B cell (primary cell): ENCODE measurements around the gene HDAC10. TPM values are rescaled to one million over a fixed set of nuclear protein-coding genes. Genes with fewer than 3 reads are reported as not detected.

Experiments
- ATAC-seq: fragments of 200-7000 bp; cut with Tn5 transposase; one replicate; pipeline ENCODE4 v1.10.0; 2021; ENCODE audit warnings: low read depth, mild to moderate bottlenecking, moderate number of reproducible peaks, moderate library complexity
- CTCF ChIA-PET: fragments of 350-600 bp; sonication (Branson Sonifier 250); formaldehyde crosslinking; loops from one replicate; lab custom pipeline; 2021; ENCODE audit warnings: antibody characterized with exemption, inconsistent platforms; lab: Charles Lee
- POLR2A ChIA-PET: fragments of 350-600 bp; sonication (Branson Sonifier 250); formaldehyde crosslinking; loops from one replicate; lab custom pipeline; 2021; ENCODE audit warnings: antibody characterized with exemption; lab: Charles Lee
- DNase-seq: peaks from one replicate; pipeline ENCODE4 v3.0.0; 2013
- H2AFZ ChIP-seq: 2 replicates; pipeline ENCODE4 v1.6.1; 2012; ENCODE audit warnings: mild to moderate bottlenecking, low read depth, low read length; ENCODE audit not compliant: insufficient read depth, poor library complexity, severe bottlenecking
- H3K27ac ChIP-seq, 2 donors: 1 replicate in 1 of 2; 2 replicates in 1 of 2; pipeline ENCODE4 v1.5.1; 2012 to 2013; ENCODE audit warnings: low read length in 2 of 2, mild to moderate bottlenecking in 2 of 2, moderate library complexity in 1 of 2
- H3K27me3 ChIP-seq, 4 experiments: fragments of 200-600 bp in 1 of 4; sonication (generic) in 1 of 4; replicated peaks in 1 of 4; 1 replicate in 2 of 4; 2 replicates in 2 of 4; pipeline versions ENCODE4 v1.6.1 to v1.7.0; 2013 to 2016; ENCODE audit warnings: low read length in 3 of 4, mild to moderate bottlenecking in 2 of 4, mixed read lengths in 1 of 4, moderate library complexity in 1 of 4; ENCODE audit not compliant: insufficient read depth in 4 of 4, control insufficient read depth in 3 of 4; ENCODE audit errors: control extremely low read depth in 1 of 4
- H3K36me3 ChIP-seq, 2 experiments: replicated peaks in 1 of 2; 1 replicate in 1 of 2; 2 replicates in 1 of 2; pipeline versions ENCODE4 v1.6.1 to v1.7.1; 2013; ENCODE audit warnings: low read length in 1 of 2; ENCODE audit not compliant: insufficient read depth in 2 of 2, control insufficient read depth in 1 of 2; ENCODE audit errors: control extremely low read depth in 1 of 2, extremely low read depth in 1 of 2
- H3K4me1 ChIP-seq, 2 donors: fragments of 200-600 bp in 1 of 2; sonication (generic) in 1 of 2; 1 replicate in 1 of 2; 2 replicates in 1 of 2; pipeline versions ENCODE4 v1.5.1 to v1.6.1; 2013 to 2017; ENCODE audit warnings: low read length in 2 of 2; ENCODE audit not compliant: control insufficient read depth in 2 of 2, insufficient read depth in 2 of 2
- H3K4me2 ChIP-seq: replicated peaks from 2 replicates; pipeline ENCODE3; 2012; ENCODE audit warnings: mild to moderate bottlenecking, low read depth, low read length; ENCODE audit not compliant: poor library complexity, severe bottlenecking
- H3K4me3 ChIP-seq, 5 experiments: fragments of 200-600 bp in 1 of 5; sonication (generic) in 1 of 5; 1 replicate in 3 of 5; 2 replicates in 2 of 5; pipeline versions ENCODE4 v1.5.1 to v1.7.0; 2011 to 2016; ENCODE audit warnings: low read length in 4 of 5, mild to moderate bottlenecking in 4 of 5, low read depth in 2 of 5, control low read depth in 1 of 5, moderate library complexity in 1 of 5; ENCODE audit not compliant: insufficient read depth in 1 of 5; ENCODE audit errors: control extremely low read depth in 1 of 5, extremely low read depth in 1 of 5
- H3K79me2 ChIP-seq: fragments of 200-600 bp; sonication (generic); one replicate; pipeline ENCODE4 v1.6.0; 2016; ENCODE audit warnings: low read length; ENCODE audit not compliant: control insufficient read depth, insufficient read depth
- H3K9ac ChIP-seq: fragments of 200-600 bp; sonication (generic); 2 replicates; pipeline ENCODE4 v1.6.1; 2017; ENCODE audit warnings: mild to moderate bottlenecking, low read length, moderate library complexity
- H3K9me3 ChIP-seq, 3 donors: one replicate each; pipeline versions ENCODE4 v1.6.1 to v1.7.1; 2013; ENCODE audit warnings: low read length in 2 of 3; ENCODE audit not compliant: control insufficient read depth in 2 of 3, insufficient read depth in 1 of 3; ENCODE audit errors: control extremely low read depth in 1 of 3
- H4K20me1 ChIP-seq: 2 replicates; pipeline ENCODE4 v1.6.0; 2012; ENCODE audit warnings: mild to moderate bottlenecking, low read length; ENCODE audit not compliant: insufficient read depth, control insufficient read depth, poor library complexity, severe bottlenecking
- H3K27ac Mint-ChIP-seq: one replicate; pipeline ENCODE4 v1.8.0; 2021; ENCODE audit warnings: mixed read lengths
- H3K27me3 Mint-ChIP-seq: one replicate; pipeline ENCODE4 v1.8.0; 2021; ENCODE audit warnings: mixed read lengths
- H3K4me1 Mint-ChIP-seq: one replicate; pipeline ENCODE4 v1.8.0; 2021; ENCODE audit warnings: mixed read lengths
- H3K4me3 Mint-ChIP-seq: one replicate; pipeline ENCODE4 v1.8.0; 2021; ENCODE audit warnings: mixed read lengths
- H3K9me3 Mint-ChIP-seq: one replicate; pipeline ENCODE4 v1.8.0; 2022; ENCODE audit warnings: mixed read lengths; ENCODE audit not compliant: insufficient read depth
- CTCF ChIP-seq: fragments of 200-600 bp; IDR thresholded peaks from one replicate; pipeline ENCODE4 v1.8.0; 2022; ENCODE audit warnings: antibody characterized with exemption, mild to moderate bottlenecking
- EZH2 ChIP-seq: IDR thresholded peaks from 2 replicates; pipeline ENCODE4 v1.6.1; 2012; ENCODE audit warnings: borderline replicate concordance, low read depth, mild to moderate bottlenecking, moderate library complexity, low read length; ENCODE audit not compliant: insufficient read depth, poor library complexity, severe bottlenecking
- WGBS: methylation state at CpG from one replicate; pipeline ENCODE4 v1.1.5; 2013; ENCODE audit warnings: missing lambda C conversion rate; ENCODE audit not compliant: insufficient coverage; 5-methylcytosine and 5-hydroxymethylcytosine counted together
- intact Hi-C: fragments of 100-400 bp; cut with micrococcal nuclease; formaldehyde crosslinking; loops from one replicate; pipeline ENCODE4 v1.10.0; 2022
- polyA plus RNA-seq: library from polyadenylated mRNA; depleted of rRNA; stranded (reverse); fragments of >200 nt; gene quantifications from 2 replicates; pipeline ENCODE4 v1.2.3, GENCODE V29; 2012
- total RNA-seq, 2 donors: library from RNA; stranded (reverse); fragments of 120-200 nt in 1 of 2; gene quantifications; 1 replicate in 1 of 2; 2 replicates in 1 of 2; pipeline versions ENCODE4 v1.2.3 to v1.2.4, GENCODE V29; 2013 to 2022

Gene HDAC10
- total and polyA plus RNA-seq, 2 donors (not counting 1 experiment from before 2014, with no cell fraction given), result 136 to 187 TPM

DNA sequence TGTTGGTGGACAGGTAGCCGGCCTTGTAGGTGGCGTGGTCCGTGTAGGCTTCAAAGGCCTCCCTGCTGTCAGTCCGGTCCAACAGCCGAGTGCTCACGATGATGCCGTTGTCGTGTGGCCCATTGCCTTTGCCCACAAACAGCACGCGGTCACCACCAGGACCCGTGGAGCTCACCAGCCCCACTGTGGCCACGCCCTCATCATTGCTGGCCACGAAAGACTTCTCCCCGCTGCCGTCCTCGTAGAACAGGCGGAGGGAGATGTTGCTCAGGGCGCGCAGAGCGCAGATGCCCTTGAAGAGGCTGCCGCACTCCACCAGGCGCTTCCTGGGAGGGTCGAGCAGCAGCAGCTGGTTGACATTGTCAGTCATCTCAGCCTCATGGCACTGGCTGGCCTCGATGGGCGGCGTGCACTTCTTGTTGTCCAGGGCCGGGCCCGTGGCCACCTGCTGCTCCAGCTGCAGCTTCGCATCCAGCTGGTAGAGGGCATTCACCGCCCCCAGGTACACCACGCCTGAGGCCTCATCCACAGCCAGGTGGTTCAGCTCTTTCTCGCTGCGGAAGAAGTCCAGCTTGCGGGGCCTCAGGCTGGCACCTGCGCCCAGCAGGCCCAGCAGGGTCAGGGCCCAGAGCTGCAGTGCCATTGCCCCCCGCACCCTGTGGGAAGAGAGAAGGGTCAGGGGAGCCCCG is 39.0 kb upstream of the HDAC10 start:
- Histone ChIP-seq H2AFZ (no peak overlapping the region), H3K36me3 (no peaks in the 10 kb centered on the region), H3K4me2 (no peak overlapping the region), H3K4me1 (peaks cover 36 to 44% of the 10 kb centered on the region in 2 donors), H3K27ac (no peak overlapping the region), H3K9ac (no peak overlapping the region), H4K20me1 (peaks cover 14% of the 10 kb centered on the region), H3K27me3 (peaks cover 0 to 26% (median 12%) of the 10 kb centered on the region in 4 experiments), H3K4me3 (no peak overlapping the region), H3K9me3 (peaks cover 0 to 8% (median 0%) of the 10 kb centered on the region in 3 donors), H3K79me2 (no peaks in the 10 kb centered on the region)
- DNase-seq (no peak), ATAC-seq (no peak)
- H3K27ac Mint-ChIP-seq, result no peak overlapping the region
- ChIA-PET POLR2A (no interaction called here), CTCF (no interaction called here)
- H3K4me3 Mint-ChIP-seq, result no peak overlapping the region
- TF ChIP-seq EZH2 (no peak), CTCF (no peak)
- no peaks in the 10 kb centered on the region for H3K9me3 Mint-ChIP-seq
- H3K27me3 Mint-ChIP-seq, result peaks cover 10% of the 10 kb centered on the region
- H3K4me1 Mint-ChIP-seq, result peaks cover 27% of the 10 kb centered on the region
- intact Hi-C loops, result no loop called here
- WGBS, result 97% methylated on average over 35 of the region's 37 CpGs

DNA sequence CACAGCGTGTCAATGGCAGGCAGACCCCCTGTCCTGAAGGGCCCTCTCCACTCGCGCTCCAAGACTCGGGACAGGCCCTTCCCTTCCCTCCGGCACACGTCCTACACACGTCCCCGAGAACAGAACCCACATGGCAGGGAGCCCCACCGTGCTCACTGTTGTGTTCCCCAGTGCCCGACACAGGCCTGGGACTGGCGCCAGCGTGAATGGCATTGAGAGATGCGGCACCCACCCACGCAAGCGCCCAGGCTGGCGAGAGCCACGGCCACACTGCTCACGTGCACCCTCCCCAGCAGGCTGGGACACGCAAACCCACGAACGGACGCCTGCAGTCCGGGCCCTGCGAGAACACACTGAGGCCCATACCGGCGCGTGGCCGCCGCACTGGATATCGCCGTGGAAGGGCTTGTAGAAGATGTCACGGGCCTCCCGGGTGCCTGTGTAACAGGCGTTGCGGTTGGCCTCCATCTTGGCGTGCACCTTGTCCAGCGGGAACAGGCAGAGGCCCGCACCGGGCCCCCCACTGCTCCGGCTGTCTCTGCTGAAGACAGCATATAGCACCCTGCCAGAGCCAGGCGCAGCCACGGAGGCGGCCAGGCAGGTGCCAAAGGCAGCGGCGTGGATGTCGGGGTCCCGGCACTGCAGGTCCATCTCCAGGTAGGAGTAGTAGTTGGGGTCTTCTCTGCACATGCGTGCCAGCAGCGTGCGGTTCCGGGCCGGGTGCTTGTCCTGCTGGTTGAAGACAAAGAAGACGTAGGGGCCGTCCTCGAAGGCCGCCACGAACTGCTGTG is 38.3 kb upstream of the HDAC10 start:
- no peaks in the 10 kb centered on the region for H3K79me2 ChIP-seq
- WGBS, result 99% methylated on average over 57 of the region's 57 CpGs
- H3K27me3 Mint-ChIP-seq, result peaks cover 10% of the 10 kb centered on the region

More for the DNA sequence above, 38.3 kb upstream of the HDAC10 start:
- H3K4me1 ChIP-seq, result peaks cover 35 to 41% of the 10 kb centered on the region in 2 donors
- no peak for DNase-seq
- peaks cover 25% of the 10 kb centered on the region for H3K4me1 Mint-ChIP-seq
- no peak overlapping the region for H3K4me3 Mint-ChIP-seq
- H2AFZ ChIP-seq, result no peak overlapping the region
- H3K9me3 Mint-ChIP-seq, result no peaks in the 10 kb centered on the region
- H3K4me2 ChIP-seq, result no peak overlapping the region
- TF ChIP-seq CTCF (no peak), EZH2 (no peak)
- H3K9me3 ChIP-seq, result peaks cover 0 to 8% (median 0%) of the 10 kb centered on the region in 3 donors
- intact Hi-C loops, result no loop called here
- H3K27ac ChIP-seq, result no peak overlapping the region
- CTCF ChIA-PET, result no interaction called here
- no peak overlapping the region for H3K4me3 ChIP-seq
- no peak for ATAC-seq
- peaks cover 0 to 26% (median 12%) of the 10 kb centered on the region in 4 experiments for H3K27me3 ChIP-seq
- POLR2A ChIA-PET, result no interaction called here
- H3K9ac ChIP-seq, result no peak overlapping the region
- H3K27ac Mint-ChIP-seq, result no peak overlapping the region
- peaks cover 14% of the 10 kb centered on the region for H4K20me1 ChIP-seq
- no peaks in the 10 kb centered on the region for H3K36me3 ChIP-seq
